CD4-positive, alpha-beta T cell (primary cell): ENCODE results near the gene TPD52L1. TPM values are rescaled to one million over a fixed set of nuclear protein-coding genes. Genes with fewer than 3 reads are reported as not detected.

ENCODE experiments used
- ATAC-seq: fragments of 200-7000 bp; cut with Tn5 transposase; one replicate; pipeline ENCODE4 v1.10.0; 2022; ENCODE audit warnings: mild to moderate bottlenecking; ENCODE audit not compliant: poor library complexity
- CTCF ChIA-PET: fragments of 350-600 bp; sonication (Branson Sonifier 250); formaldehyde crosslinking; loops from one replicate; lab custom pipeline; 2021; ENCODE audit warnings: antibody characterized with exemption, inconsistent platforms; lab: Charles Lee
- POLR2A ChIA-PET: fragments of 350-600 bp; sonication (Branson Sonifier 250); formaldehyde crosslinking; loops from one replicate; lab custom pipeline; 2021; ENCODE audit warnings: antibody characterized with exemption, inconsistent platforms; lab: Charles Lee
- DNase-seq, 14 experiments: peaks; one replicate each; pipeline ENCODE4 v3.0.0-alpha.2; 2013 to 2020; ENCODE audit warnings: mixed read lengths in 2 of 14
- H3K27ac ChIP-seq, 2 donors: one replicate each; pipeline versions ENCODE4 v1.5.1 to v1.7.0; 2013; ENCODE audit warnings: low read length in 2 of 2, low read depth in 1 of 2, mild to moderate bottlenecking in 1 of 2
- H3K27me3 ChIP-seq, 2 experiments: 1 replicate in 1 of 2; 2 replicates in 1 of 2; pipeline versions ENCODE4 v1.6.1 to v1.7.0; 2013; ENCODE audit warnings: low read length in 2 of 2, control low read depth in 1 of 2, mild to moderate bottlenecking in 1 of 2, moderate library complexity in 1 of 2; ENCODE audit not compliant: insufficient read depth in 2 of 2, control insufficient read depth in 1 of 2
- H3K36me3 ChIP-seq: one replicate; pipeline ENCODE4 v1.6.1; 2013; ENCODE audit warnings: low read length, control low read depth; ENCODE audit not compliant: insufficient read depth
- H3K4me1 ChIP-seq: one replicate; pipeline ENCODE4 v1.6.1; 2013; ENCODE audit warnings: low read length, control low read depth; ENCODE audit not compliant: insufficient read depth
- H3K4me3 ChIP-seq: one replicate; pipeline ENCODE4 v1.5.1; 2013; ENCODE audit warnings: mild to moderate bottlenecking, low read length, moderate library complexity
- H3K9me3 ChIP-seq, 2 experiments: 1 replicate in 1 of 2; 2 replicates in 1 of 2; pipeline versions ENCODE4 v1.6.1 to v1.7.0; 2013; ENCODE audit warnings: low read length in 2 of 2, mild to moderate bottlenecking in 2 of 2, control low read depth in 1 of 2, moderate library complexity in 1 of 2; ENCODE audit not compliant: control insufficient read depth in 1 of 2, insufficient read depth in 1 of 2
- H3K27ac Mint-ChIP-seq: one replicate; pipeline ENCODE4 v1.8.0; 2020; ENCODE audit warnings: mixed read lengths
- H3K27me3 Mint-ChIP-seq: one replicate; pipeline ENCODE4 v1.8.0; 2021; ENCODE audit warnings: mixed read lengths
- H3K36me3 Mint-ChIP-seq: one replicate; pipeline ENCODE4 v1.8.0; 2021; ENCODE audit warnings: low read depth, mixed read lengths
- H3K4me1 Mint-ChIP-seq: one replicate; pipeline ENCODE4 v1.8.0; 2021; ENCODE audit warnings: low read depth, mixed read lengths
- H3K4me3 Mint-ChIP-seq: one replicate; pipeline ENCODE4 v1.8.0; 2020; ENCODE audit warnings: mild to moderate bottlenecking, mixed read lengths
- H3K9me3 Mint-ChIP-seq: one replicate; pipeline ENCODE4 v1.8.0; 2020; ENCODE audit warnings: mixed read lengths
- CTCF ChIP-seq: fragments of 200-600 bp; IDR thresholded peaks from one replicate; pipeline ENCODE4 v1.8.0; 2022; ENCODE audit warnings: antibody characterized with exemption, mild to moderate bottlenecking
- intact Hi-C, 2 experiments: fragments of 100-400 bp; cut with DNase I in 1 of 2; cut with micrococcal nuclease in 1 of 2; formaldehyde crosslinking; loops; one replicate each; pipeline versions ENCODE4 v1.15.1 to v1.9.0; 2023 to 2025; cut with DNase I, micrococcal nuclease
- total RNA-seq, 174 experiments: library from RNA in 2 of 174; stranded (reverse) in 2 of 174; gene quantifications; one replicate each; pipeline ENCODE4 v1.2.3 and lab custom pipeline; 2021 to 2026

Gene TPD52L1
- total RNA-seq, 2 experiments from 2014 or later: not detected

DNA sequence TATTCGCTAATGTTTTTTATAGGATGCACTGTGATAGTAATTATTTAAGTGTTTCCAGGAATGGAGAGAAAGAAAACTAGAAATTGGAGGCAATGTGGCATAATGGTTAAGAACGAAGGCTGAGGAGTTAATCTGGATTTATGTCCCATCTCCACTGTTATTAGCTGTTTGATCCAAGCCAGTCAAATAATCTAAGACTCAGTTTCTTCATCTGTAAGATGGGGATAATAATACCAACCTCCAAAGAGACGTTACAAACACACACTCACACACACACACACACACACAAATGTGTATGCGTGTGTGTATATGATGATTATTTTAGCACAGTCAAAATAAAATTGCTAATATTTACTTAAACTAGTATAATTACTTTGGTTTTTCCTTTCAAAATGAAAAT is 36.9 kb upstream of the TPD52L1 start:
- TF ChIP-seq CTCF: no peak
- Mint-ChIP-seq H3K36me3 (no peaks in the 10 kb centered on the region), H3K27me3 (peaks cover 7% of the 10 kb centered on the region), H3K4me3 (no peak overlapping the region), H3K4me1 (no peaks in the 10 kb centered on the region), H3K9me3 (no peaks in the 10 kb centered on the region), H3K27ac (no peak overlapping the region)
- Histone ChIP-seq H3K27ac (no peak overlapping the region), H3K9me3 (peaks cover 0 to 6% of the 10 kb centered on the region in 2 experiments), H3K36me3 (no peaks in the 10 kb centered on the region), H3K4me3 (no peak overlapping the region), H3K27me3 (no peaks in the 10 kb centered on the region), H3K4me1 (no peaks in the 10 kb centered on the region)
- DNase-seq (no peak), ATAC-seq (no peak)
- CTCF ChIA-PET: no interaction called here
- POLR2A ChIA-PET: no interaction called here
- intact Hi-C loops: loop anchor here in 1 of 2 experiments (5.0 kb wide), 1 partner anchor 1314 kb away; the partner anchor contains the start of gene NKAIN2

GRCh38 chr6:125117818-125118217 is 35.8 kb upstream of the TPD52L1 start:
- H3K9me3 Mint-ChIP-seq: no peaks in the 10 kb centered on the region
- no peak overlapping the region for H3K4me3 Mint-ChIP-seq
- no peaks in the 10 kb centered on the region for H3K4me1 Mint-ChIP-seq
- ATAC-seq: no peak
- peaks cover 0 to 2% of the 10 kb centered on the region in 2 experiments for H3K9me3 ChIP-seq
- no peaks in the 10 kb centered on the region for H3K36me3 Mint-ChIP-seq
- H3K27ac ChIP-seq: no peak overlapping the region
- H3K27me3 Mint-ChIP-seq: peaks cover 7% of the 10 kb centered on the region
- no peak for TF ChIP-seq CTCF
- CTCF ChIA-PET: no interaction called here
- no peak for DNase-seq
- POLR2A ChIA-PET: no interaction called here
- H3K4me1 ChIP-seq: no peaks in the 10 kb centered on the region
- no peaks in the 10 kb centered on the region for H3K36me3 ChIP-seq
- H3K27me3 ChIP-seq: no peaks in the 10 kb centered on the region
- no peak overlapping the region for H3K27ac Mint-ChIP-seq
- intact Hi-C loops: loop anchor here in 1 of 2 experiments (5.0 kb wide), 1 partner anchor 1316 kb away; the partner anchor contains the start of gene NKAIN2
- H3K4me3 ChIP-seq: no peak overlapping the region

DNA sequence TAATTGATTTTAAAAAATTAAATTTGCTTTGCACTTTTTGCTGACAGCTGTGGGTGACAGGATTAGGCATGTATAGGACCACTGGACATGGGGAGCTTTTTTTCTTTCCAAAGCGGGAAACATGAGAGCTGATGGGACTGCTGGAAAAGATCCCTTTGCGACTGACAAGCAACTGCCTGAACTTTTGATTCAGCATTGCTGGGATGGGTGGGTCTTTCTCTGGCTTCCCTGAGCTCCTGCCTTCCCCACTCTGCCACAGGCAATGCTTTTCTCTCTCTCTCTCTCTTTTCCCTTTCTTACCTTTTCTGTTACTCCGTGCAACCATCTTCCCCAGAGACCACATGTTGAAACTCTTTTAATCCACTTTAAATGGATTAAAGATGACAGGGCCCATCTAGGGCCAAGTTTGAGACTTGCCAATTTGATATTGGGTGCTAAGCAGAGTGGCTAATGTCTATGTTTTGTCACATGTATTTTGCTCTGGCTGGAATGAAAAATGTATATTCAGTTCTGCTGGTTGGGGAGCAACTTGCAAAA is 33.5 kb upstream of the TPD52L1 start:
- ChIA-PET CTCF (no interaction called here), POLR2A (no interaction called here)
- intact Hi-C loops: no loop called here
- Mint-ChIP-seq H3K4me3 (no peak overlapping the region), H3K36me3 (no peaks in the 10 kb centered on the region), H3K4me1 (no peaks in the 10 kb centered on the region), H3K9me3 (no peaks in the 10 kb centered on the region), H3K27me3 (peaks cover 10% of the 10 kb centered on the region), H3K27ac (no peak overlapping the region)
- no peaks in the 10 kb centered on the region for H3K36me3 ChIP-seq
- peaks cover 0 to 4% of the 10 kb centered on the region in 2 experiments for H3K9me3 ChIP-seq
- no peaks in the 10 kb centered on the region for H3K4me1 ChIP-seq
- no peak overlapping the region for H3K27ac ChIP-seq
- TF ChIP-seq CTCF: no peak
- H3K27me3 ChIP-seq: peaks cover 0 to 3% of the 10 kb centered on the region in 2 experiments
- DNase-seq: no peak
- ATAC-seq: no peak
- no peak overlapping the region for H3K4me3 ChIP-seq
